LHCN-M2 (cell line): ENCODE data around the gene XPR1. TPM values are rescaled to one million over a fixed set of nuclear protein-coding genes. Genes with fewer than 3 reads are reported as not detected.
"Not testable (repeated sequence)": the region's sequence is repeated elsewhere in the genome, so short reads cannot be mapped to it uniquely, and the experiment has no call there.

ENCODE experiments used
- DNase-seq: peaks from one replicate; pipeline ENCODE4 v3.0.0-alpha.2; 2012; ENCODE audit warnings: low read depth
- total RNA-seq: library from RNA; depleted of rRNA; stranded (reverse); fragments of >200 nt; gene quantifications from 2 replicates; pipeline ENCODE4 v1.2.3, GENCODE V29; 2014

XPR1 gene
- total RNA-seq, 1 experiment from 2014 or later: 27.0 TPM

GRCh38 chr1:180781718-180782117 lies 149.9 kb downstream of the XPR1 start:
- no peak for DNase-seq

GRCh38 chr1:180785291-180785690 lies 153.5 kb downstream of the XPR1 start:
- DNase-seq: no peak

- DNase-seq: no peak
These were observed 154.1 kb downstream of the XPR1 start for GRCh38 chr1:180785887-180786286.

DNA sequence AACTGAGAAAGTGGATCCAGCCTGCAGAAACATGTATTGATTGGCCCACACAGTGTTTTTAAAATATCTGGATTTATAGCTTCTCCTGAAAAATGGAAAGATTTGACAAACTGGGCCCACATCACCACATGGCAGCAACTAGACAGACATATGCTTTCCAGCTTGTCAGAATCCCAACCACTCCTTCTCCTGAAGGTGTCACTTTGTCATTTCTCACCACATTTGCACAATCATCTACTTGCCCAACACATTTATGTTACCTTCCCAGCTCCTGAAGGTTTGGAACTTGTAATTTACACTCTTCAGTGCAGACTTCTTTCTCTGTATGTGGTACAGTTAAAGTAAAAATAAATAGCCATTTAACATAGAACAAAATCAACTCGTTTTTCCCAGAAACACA lies 154.8 kb downstream of the XPR1 start:
- no peak for DNase-seq

DNA sequence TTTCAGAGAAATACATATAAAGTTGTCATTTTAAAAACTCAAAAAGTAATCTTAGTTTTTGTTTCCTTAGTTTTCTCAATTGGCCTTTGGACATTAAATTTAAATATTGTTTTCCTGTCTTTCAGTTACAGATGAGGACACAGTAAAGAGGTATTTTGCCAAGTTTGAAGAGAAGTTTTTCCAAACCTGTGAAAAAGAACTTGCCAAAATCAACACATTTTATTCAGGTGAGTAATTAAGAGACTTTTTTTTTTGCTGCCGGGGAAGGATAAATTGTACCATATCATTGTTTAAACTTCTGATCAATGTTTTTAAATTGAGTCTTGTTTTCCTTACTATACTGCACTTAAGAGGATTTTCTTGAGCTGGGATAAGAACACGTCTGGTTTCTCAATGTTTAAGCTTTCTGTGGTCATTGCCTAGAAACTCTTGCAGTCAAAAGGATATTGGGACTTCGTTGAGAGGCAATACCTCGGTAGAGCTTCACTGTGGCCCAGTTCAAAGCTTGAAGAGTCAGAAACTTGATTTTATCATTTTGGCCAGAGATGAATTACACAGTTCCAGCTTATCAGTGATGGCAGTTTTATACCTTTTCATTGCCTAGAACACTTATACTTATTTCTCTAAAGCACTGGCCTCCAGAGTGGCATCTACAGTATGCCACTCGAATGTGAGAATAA lies 155.9 kb downstream of the XPR1 start:
- no peak for DNase-seq

DNA sequence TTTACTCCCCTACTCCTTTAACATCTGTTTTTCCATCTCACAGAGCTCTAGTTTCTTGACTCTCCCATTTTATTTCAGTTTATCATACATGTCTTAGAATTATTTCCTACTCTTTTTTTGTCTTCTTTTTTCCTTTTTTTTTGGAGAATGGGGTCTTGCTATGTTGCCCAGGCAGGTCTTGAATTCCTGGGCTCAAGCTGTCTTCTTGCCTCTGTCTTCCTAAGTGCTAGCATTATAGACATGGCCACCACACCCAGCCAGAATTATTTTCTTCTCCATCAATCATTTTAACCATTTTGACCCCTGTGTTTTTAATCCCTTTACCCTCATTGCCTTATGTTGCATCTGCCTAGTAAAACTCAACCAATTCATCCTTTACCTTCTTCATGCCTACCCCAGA lies 157.6 kb downstream of the XPR1 start:
- DNase-seq: no peak

- not testable (repeated sequence) for DNase-seq
These were observed 159.3 kb downstream of the XPR1 start for GRCh38 chr1:180791152-180791551.

- DNase-seq: peak; percentile 57
These were observed 160.0 kb downstream of the XPR1 start for GRCh38 chr1:180791806-180792205.

DNA sequence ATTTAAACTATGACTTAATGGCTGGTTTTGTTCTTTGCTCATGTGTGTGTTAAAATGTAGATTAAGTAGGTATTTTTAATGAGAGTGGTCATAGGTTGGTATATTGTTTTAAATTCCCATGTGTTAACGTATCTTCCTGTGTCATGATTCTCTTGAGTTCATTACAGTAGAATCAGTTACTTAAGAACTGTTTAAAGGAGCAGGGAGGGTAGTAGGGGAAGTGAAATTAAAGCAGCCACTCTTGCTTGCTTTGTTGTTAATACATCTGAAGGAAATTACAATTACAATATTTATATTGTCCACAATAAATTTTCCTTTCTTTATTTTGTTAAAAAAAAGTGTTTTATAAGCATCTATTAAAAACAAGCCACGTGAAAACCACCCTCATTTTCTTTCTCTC lies 161.6 kb downstream of the XPR1 start:
- no peak for DNase-seq

DNA sequence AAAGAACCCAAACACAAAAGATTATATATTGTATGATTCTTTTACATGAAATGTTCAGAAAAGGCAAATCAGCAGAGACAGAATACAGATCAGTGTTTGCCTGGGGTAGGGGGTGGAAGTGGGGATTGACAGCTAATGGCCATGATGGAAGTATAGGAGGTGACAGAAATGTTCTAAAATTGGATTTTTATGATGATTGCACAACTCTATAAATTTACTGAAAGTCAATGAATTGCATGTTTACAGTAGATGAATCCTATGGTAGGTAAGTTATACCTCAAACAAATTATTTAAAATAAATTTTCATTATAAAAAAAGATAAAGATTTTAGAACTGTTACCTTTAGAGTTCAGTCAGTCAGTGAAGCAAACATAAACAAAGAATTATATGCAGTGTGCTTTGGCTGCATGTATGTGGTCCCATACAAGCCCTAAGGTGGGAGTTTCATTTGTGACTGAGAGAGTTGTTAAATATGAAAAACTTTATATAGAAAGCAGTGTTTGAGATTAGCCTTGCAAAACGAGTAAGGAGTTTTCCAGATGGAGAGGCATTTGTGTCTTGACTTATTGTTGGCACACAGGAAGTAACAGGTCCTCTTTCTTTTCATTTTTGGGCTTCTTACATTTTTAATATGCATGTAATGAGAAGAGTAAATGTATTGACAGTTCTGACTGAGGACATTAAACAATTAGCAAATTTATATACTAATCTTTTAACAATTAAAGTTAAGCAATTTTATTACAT lies 165.2 kb downstream of the XPR1 start:
- DNase-seq: no peak

- DNase-seq: no peak
These were observed 169.1 kb downstream of the XPR1 start for GRCh38 chr1:180800945-180801344.

- no peak for DNase-seq
These were observed 171.0 kb downstream of the XPR1 start for GRCh38 chr1:180802813-180803212.

DNA sequence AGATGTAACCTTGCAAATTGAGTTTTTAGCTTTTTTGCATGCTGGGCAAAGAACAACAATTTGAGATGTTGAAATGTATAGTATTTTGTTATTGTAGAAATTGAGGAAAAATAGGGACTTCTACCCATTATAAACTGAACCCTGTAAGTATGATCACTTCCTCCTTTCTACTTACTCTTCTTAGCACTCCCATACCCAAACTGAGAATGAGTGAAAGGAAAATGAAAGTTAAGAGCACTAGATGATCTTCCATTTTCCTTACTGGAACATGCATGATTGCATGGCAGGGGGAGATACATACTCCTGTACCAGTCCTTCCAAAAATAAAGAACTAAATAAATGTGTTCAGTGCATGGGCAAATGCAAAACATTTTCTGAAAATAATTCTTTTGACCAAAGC lies 173.5 kb downstream of the XPR1 start:
- DNase-seq: no peak

DNA sequence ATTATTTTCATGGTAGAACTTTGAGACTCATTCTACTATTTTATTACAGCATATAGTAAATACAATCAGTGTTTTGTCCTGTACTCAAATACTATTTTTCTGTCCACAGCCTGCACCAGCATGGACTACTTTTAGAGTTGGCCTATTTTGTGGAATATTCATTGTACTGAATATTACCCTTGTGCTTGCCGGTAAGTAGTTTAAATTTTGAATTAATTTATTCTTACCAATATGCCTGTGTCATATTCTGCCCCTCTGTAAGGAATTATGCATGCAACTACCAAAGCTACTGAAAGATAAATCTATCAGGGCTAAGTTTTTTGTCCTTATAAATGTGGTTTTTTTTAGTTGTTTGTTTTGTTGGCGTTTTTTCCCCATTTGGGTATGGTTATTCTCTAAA lies 179.5 kb downstream of the XPR1 start:
- DNase-seq: no peak

- DNase-seq: peak; percentile 72
These were observed 180.1 kb downstream of the XPR1 start for GRCh38 chr1:180811886-180812285.

- DNase-seq: no peak
These were observed 182.4 kb downstream of the XPR1 start for GRCh38 chr1:180814258-180814657.

DNA sequence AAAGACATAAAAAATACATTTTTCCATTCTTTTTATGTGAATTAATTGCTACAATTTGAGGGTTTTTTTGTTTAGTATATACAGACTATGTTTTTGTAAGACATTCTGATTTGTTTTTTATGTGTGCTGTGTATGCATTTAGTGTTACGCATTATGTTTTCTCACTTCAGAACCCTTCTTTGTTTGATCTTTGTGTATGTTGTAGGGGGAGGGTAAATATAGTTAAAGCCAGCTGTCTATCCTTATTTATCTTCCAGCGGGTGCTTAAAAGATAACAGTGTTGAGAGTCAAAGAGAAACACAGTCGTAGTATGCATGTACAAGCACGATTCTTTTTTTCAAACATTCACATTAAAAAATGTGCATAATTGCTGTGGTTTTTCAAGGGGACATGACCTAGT lies 183.4 kb downstream of the XPR1 start:
- no peak for DNase-seq

DNA sequence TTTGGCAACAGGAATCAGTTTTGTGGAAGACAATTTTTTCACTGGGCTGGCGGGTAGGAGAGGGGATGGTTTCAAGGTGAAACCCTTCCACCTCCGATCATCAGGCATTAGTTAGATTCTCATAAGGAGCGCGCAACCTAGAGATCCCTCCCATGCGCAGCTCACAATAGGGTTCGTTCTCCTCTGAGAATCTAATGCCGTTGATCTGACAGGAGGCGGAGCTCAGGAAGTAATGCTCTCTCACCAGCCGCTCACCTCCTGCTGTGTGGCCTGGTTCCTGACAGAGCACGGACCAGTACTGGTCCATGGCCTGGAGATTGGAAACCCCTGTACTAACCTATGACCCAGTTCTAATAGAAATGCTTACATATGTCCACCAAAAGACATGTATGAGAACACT lies 184.3 kb downstream of the XPR1 start:
- no peak for DNase-seq

GRCh38 chr1:180821970-180822369 lies 190.1 kb downstream of the XPR1 start:
- no peak for DNase-seq

GRCh38 chr1:180831507-180831906 lies 199.7 kb downstream of the XPR1 start:
- DNase-seq: not testable (repeated sequence)

GRCh38 chr1:180833180-180833579 lies 201.4 kb downstream of the XPR1 start:
- DNase-seq: not testable (repeated sequence)

- DNase-seq: no peak
These were observed 204.6 kb downstream of the XPR1 start for GRCh38 chr1:180836449-180836848.

- DNase-seq: no peak
These were observed 205.2 kb downstream of the XPR1 start for GRCh38 chr1:180837020-180837419.
